HuH-7 (cell line): ENCODE results near the gene SCCPDH.
A peak's percentile ranks its signal among the peaks of the same experiment; 100 is the strongest.

ENCODE experiments used
- DNase-seq: peaks from one replicate; pipeline ENCODE4 v3.0.0; 2011; ENCODE audit warnings: low spot score

The SCCPDH gene

DNA sequence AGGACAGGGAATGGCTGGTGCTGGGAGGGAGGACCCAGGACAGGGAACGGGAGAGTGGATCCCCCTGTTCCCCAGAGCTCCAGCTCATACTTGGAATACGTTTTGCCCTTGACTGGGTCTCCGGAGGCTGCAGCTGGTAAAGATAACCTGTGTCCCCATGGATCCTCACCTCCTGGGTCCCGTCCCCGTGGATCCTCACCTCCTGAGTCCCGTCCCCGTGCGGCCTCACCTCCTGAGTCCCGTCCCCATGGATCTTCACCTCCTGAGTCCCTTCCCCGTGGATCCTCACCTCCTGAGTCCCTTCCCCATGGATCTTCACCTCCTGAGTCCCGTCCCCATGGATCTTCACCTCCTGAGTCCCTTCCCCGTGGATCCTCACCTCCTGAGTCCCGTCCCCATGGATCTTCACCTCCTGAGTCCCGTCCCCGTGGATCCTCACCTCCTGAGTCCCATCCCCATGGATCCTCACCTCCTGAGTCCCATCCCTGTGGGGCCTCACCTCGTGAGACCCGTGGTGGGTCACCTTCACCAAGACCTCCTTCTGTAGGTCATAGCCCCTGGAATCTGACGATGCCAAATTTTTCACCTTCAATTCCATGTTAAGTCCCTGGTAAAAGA is 61.4 kb downstream of the SCCPDH start:
- DNase-seq, result no peak

DNA sequence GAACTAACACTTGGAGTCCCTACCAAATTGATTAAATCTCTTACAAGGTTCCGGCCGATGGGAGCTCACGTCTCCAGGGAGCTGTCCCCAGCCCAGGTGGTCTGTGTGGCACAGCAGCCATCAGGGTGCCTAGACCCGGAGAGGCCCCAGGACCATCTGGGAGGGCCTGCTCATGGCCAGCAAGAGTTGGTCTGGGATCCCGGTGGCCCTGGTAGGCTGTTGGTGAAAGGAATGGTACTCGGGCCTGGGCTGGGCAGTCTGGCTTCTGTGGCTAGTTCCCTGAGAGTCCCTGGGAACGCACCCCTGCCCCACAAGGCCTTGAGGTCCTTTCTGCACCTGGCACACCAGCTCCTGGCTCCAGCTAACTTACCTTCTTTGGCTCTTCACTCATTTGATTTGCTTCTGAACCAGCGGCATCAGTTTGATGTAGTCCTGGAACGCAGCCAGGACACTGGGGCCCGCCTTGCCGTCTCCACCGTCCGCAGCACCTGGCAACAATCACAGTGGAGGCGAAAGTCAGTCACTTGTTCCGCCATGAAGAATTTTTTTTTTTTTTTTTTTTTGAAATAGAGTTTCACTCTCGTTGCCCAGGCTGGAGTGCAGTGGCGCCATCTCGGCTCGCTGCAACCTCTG is 62.5 kb downstream of the SCCPDH start:
- no peak for DNase-seq

DNA sequence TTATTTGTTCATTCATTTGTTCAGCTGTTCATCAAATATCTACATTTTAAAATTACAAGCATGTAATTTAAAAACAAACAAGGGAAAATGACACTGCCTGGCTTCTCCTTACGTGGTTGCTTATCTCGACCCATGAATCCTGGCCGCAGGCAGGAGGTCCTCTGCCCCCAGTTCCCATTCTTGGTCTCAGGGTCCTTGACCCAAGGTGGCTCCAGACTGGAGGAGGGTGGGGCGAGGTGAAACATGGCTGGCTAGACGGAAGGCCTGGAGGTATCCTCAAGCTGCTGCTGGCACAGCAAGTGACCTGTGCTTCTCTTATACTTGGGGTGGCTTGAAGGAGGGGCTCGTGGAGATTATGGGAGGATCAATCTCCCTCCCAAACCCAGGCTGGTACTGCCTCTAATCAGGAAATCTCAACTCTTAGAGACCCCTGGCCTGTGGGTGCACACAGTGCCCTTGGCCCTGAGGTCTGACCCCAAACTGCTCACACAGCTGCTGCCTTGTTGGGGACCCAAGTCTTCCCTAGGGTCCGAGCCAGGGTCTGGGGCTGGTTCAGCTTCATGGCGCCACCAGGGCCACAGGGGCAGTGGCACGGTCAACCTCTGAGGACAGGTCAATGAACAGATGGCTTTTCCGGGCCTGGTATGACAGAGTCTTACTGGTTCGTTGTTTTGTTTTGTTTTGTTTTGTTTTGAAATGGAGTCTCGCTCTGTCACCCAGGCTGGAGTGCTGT is 63.7 kb downstream of the SCCPDH start:
- DNase-seq, result no peak

DNA sequence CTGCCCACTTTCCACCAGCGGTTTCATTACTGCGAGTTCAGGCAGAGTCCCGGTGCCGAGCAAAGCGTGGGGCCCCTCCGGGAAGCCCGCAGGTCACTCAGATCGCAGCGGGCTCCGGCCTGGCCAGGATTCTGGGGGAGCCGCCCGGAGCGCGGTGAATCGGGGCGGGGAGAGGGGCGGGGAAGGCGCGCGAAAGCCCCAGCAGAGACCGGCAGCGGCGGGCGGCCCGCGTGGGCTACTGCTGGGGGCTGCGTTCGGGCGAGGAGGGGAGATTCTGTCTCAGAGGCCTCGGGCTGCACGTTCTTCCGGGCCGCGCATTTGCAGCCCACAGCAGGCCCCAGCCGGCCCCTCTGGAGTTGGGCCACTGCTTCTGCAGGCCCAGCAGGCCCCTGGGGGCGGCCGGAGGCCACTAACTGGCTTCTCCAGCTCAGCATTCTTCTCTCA is 64.7 kb downstream of the SCCPDH start:
- peak; percentile 44 for DNase-seq

DNA sequence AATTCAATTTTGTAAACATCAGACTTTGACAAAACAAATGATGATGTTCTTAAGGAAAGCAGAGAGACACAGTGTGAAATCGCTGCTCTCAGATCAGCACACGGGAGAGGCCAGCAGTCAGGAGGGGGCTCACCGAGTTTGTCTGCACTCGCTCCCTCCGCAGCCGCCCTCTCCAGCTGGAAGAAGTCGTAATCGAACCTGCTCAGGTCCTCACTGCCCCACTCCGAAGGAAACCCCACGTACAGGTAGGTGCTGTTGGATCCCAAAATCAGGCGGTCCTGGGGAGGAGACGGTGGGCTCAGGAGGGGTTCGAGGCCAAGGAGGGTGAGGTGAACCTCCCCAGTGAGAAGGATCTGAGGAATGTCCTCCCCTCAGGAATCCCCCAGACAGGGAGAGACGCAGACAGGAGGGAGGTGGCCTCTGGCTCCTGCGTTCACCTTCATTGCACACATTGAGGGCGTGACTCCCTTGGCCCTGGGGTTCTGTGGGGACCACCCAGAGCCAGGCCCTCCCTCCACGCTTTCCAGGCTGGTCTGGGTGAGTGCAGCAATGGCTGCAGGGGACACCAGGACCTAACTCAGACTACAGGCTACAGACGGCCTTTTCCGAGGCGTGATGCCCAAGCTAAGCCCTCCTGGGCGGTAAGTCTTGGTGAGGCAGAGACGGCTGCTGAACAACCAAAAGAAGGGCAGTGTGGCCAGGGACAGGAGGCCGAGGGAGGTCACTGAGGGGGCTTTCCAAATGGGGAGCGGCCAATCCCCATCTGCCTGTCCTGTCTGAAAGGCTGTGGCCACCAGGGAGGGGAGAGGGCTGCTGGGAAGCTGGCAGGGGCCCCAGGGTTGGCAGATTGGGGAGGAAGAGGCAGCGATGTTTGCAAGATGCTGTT is 65.5 kb downstream of the SCCPDH start:
- DNase-seq, result no peak

DNA sequence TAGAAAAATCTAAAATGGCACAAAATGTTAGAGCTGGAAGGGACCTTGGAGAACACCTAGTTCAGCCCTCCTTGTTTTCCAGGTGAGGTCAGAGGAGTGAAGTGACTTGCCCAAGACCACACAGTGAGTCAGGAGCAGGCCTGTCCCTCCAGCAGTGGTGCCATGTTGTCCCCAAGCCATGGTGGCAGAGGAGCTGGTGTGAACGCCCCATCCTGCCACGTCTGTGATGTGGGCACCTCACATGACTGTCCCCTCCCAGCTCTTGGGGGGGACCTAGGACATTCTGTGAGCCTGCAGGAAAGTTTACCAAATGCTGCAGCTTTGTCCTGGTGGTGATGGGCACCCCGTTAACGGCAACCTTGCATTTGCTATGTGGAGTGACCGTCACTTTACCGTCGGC is 66.2 kb downstream of the SCCPDH start:
- DNase-seq, result no peak

DNA sequence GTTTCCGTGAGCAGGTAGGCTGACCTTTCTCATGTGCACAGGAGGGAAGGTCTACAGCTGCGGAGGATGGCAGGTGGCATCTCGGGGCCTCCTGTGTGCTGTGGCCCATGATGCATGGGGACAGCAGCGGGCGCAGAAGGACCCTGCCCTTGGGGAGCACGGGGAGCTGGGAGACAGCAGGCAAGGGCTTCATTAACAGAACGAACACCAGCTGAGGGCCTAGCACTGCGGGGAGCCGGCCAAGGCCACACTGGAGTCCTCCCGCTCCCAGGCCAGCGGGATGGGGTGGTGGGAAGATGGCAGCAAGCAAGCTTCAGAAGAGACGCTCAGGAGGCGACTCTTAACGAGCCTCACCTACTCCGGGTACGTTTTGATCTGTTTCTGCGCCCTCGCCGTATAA is 66.6 kb downstream of the SCCPDH start:
- no peak for DNase-seq

DNA sequence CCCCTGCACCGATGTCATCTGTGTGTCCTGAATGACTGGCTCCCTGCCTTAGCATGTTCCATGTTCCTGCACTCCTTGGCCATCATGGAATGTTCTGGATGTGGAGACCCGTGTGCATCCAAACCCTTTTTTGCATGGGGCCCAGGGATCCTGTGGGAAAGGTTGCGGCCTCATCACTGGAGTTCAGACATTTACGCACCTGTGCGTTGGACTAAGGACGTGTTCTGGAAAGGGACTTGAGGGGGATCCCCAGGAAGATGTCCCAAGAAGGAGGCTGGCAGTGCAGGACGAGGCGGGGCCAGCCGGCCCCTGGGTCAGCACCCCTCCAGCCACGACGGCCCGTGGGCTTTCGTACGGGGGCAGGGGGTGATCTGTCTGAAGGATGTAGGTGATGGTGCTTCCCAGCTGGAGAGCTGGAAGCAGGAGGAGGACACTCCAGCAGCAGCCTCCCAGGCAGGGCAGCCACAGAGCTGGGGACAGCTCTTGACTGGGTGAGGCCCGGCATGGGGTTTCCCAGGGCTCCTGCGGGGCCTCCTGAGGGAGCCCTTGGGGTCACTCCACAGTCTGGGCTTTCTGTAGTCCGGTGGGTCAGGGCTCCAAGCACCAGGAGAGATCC is 67.2 kb downstream of the SCCPDH start:
- no peak for DNase-seq

DNA sequence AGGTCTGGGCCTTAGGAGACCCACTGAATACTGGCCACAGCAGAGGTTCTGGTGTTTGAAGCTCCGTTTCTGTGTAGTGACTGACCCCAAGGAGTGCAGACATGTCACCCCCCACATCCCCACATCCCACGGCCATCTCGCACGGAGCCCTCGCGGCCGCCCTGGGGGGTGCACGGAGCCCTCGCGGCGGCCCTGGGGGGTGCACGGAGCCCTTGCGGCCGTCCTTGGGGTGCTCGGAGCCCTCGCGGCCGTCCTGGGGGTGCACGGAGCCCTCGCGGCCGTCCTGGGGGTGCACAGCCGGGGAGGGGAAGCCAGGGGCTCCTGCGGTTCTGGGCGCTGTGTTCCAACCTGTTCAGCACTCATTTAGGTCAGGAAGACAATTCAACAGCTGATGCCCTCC is 68.4 kb downstream of the SCCPDH start:
- DNase-seq, result no peak

DNA sequence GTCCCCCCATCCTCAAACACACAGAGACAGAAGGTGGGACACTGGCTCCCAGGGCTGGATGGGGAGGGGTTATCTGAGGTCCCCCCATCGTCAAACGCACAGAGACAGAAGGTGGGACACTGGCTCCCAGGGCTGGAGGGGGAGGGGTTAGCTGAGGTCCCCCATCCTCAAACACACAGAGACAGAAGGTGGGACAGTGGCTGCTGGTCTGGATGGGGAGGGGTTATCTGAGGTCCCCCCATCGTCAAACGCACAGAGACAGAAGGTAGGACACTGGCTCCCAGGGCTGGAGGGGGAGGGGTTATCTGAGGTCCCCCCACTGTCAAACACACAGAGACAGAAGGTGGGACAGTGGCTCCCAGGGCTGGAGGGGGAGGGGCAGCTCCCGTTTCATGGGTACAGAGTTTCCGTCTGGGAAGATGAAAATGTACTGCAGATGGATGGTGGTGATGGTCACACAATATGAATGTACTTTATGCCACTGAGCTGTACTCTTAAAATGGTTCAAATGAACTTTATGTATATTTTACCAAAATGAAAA is 69.2 kb downstream of the SCCPDH start:
- DNase-seq, result no peak

DNA sequence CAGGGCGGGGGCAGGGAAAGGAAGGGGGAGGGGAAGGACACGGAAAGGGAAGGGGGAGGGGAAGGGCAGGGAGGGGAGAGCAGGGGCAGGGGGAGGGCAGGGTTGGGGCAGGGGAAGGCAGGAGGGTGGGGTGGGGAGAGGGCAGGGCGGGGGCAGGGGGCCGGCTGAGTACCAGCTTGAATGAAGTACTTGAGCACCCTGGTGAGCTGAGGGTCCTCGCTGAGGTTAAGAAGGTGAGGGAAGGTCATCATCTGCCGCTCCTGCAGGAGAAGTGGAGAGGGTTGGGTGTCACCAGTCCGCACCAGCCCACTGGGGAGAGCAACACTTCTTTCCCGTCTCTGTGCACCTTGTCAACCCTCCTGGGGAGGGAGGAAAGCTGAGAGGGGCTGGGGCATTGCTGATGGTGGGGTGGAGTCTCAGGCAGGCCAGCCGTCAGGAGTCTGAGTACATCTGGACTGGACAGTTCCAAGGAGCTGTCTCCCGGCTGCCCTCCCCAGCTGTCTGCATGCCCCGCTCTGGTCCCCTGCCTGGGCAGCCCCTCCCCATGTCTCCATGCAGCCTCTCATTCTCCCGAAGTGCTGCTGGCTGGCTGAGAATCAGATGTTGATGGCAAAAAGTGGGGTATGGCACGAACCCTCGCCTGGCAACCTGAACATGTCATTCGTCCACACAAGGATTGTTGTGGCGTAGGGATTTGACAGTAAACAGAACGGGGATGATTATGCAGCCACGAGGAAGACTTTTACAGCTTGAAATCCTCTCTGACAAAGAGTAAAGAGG is 70.0 kb downstream of the SCCPDH start:
- DNase-seq, result no peak

DNA sequence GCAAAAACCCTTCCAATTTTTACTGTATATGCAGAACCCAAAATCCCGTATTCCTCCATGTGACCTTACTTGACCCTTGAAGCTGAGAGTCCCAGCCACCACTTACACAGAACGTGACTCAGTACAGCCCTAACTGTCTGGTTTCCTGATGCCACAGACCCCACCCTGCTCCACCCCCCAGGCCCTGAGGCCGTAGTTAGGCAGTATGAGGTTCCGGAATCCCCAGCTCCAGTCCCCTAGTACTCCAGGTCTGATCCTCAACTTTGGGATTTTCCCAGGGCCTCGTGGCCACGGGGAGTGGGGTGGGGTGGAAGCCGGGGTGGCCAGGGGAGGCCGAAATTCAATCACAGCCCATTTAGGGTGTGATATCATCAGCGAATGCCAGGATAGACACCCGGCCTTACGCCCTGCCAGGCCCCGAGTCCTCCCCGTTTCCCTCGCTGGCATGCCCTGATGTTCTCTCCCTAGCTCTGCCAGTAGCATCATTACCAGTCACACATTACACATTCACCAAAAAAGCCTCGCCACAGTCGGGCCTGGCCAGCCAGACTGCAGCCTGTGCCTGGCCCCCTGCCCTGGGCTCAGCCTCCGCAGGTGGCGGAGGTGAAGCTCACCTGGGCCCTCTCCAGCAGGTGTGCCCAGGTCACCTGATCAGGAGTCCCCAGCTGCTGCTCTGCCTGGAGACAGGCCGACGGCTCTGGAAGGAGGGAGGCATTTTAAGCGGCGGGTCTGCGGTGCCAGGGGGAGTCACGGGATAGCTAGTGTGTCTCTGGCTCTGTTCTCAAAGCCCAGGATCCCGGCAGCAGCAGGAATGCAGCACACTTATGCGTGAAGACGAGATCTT is 70.8 kb downstream of the SCCPDH start:
- DNase-seq, result no peak

DNA sequence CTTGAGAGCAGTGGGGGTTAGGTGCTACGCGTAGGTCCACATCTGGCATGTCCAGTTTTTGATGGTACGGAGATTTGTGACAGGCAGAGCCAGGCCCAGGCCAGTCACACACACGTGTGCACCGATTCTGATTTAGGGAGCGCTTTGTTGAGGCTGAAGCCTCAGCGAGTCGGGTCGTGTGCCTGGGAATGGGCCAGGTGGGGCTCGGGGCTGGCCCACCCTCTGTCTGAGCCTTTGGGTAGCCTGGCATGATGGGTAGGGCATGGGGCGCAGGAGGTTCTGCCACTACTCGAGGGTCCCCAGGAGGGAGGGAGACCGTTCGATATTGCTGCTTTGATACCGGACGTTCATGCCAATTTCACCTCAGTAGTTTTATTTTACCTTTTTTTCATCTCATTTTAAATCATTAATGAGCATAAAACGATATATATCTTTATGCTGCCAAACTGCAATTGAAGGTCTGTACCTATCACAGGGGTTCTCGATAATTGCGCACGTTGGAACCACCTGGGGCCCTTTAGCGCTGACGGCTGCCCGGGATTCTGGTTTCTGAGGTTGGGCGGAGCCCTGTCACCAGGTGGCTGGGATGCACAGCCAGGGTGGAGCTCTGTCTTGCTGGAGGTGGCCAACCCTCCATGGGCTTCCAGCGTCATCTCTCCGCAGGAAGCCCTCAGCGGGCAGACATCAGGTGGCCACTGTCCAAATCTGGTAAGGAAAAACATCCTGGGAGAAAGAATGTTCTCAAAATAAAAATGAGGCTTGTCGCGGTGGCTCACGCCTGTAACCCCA is 71.9 kb downstream of the SCCPDH start:
- no peak for DNase-seq

DNA sequence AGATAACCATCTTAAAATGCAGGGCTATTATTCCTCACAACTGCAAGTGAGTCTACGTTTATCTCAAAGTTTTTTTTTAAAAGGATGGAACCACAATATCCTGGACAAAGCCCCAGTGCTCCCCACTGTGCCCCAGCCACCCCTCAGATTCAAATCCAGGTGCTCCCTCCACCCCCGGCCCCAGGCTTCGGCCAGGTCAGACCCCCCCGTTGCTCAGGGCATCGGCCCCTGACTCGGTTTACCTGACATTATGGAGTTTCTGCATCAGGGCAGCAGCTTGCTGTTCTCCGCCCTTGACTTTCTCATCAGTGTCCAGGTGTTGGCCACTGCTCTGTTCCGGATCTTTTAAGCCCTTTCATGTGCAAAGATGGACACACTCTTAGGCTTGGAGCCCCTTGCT is 72.9 kb downstream of the SCCPDH start:
- DNase-seq, result no peak

DNA sequence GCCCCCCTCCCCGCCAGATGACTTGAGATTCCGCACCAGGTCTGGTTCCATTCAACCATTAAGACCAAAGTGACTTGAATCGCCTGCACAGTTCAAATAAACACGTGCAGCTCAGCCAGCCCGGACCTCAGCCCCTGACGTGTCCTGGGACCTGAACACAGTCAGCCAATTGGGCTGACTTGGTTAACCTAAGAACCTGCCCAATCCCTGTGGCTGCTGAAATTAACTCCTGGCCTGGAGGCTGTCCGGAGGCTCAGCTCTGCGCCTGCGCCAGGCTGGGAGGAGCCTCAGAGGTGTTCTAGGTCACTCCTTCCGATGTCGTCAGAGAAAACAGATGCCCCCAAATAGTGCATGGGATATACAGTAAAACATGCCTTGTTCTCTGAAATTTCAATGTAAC is 73.4 kb downstream of the SCCPDH start:
- DNase-seq, result no peak

DNA sequence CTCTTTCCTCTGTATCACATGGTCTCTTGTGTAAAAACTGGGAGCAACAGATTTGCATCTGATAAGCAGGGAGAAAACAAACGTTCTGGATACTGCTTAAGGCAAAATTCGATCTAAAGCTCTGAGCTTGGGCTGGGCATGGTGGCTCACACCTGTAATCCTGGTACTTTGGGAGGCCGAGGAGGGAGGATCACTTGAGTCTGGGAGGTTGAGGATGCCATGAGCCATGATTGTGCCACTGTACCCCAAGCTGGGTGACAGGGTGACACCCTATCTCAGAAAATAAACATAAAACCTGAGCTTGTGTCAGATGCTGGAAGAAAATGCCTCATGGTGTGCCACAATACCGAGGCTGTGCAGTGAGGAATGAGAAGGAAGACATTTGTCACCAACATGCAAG is 73.9 kb downstream of the SCCPDH start:
- DNase-seq, result no peak

DNA sequence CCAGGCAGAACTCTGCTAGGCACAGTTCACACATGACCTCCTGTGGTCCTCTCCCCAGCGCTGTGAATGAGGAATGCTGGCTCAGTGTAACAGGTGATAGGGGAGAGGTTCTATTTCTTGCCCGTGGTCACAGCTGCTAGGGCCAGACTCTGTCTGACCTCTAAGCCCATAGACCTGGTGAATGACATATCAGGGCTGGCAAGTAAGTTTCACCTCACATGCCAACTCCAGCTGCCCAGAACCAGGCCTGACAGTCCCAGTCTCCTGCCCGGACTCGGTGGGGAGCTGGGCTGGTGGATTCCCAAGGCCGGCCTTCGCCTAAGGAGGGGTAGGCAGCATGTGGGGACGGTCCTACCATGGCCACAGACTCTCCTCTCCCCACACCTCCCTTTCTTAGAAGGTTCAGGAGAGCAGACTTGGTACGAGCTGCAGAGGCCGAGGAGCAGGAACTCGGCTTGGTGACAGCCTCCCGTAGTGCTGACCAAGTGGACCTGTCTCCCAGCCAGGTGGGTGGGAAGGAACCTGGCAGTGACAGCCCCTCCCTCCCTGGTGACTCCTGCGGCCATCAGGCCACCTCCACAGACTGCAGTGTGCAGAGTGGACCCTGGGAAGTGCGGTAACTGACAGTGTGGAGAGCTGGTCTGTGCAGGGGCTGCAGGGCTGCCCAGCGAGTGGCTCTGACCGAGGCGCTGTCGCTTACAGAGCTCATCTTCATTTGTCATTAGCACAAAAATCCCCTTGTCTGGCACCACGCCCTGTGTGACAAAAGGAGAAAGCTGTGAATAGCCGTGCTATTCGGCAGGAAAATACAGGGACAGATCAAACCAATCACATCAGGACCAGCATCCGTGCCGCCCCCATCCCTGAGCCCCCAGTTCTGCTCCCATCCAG is 74.6 kb downstream of the SCCPDH start:
- DNase-seq, result no peak

DNA sequence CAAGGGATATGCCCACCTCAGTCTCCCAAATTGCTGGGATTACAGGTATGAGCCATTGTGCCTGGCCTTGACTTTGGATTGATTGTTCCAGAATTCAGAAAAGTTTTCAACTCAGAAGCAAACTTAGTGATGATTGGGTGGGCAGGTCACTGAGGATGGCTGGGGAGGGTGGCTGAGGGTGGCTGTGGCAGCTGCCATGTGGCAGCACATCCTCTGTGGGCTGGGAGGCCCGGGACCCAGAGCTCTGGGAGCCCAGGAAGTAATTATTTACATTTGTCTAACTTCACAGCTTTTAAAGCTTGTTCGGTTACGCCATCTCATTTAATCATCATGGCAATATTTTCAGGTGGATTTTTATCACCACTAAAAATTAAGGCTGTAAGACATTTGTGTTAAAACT is 76.1 kb downstream of the SCCPDH start:
- DNase-seq, result no peak
